ENCODE data around the gene SASH3.

Gene SASH3

GRCh38 chrX:129833153-129833990, 53.6 kb downstream of the SASH3 start:
- TF ChIP-seq CREB5 (CRISPR knock-in tag; IDR thresholded peaks at IDR 0.05; ENCODE audit: low read depth): no peak
- no peak for TF ChIP-seq OSR1 (CRISPR knock-in tag; IDR thresholded peaks at IDR 0.05)
- no peak for TF ChIP-seq ZFP3 (CRISPR knock-in tag; IDR thresholded peaks at IDR 0.05)
- no peak for TF ChIP-seq RARB (CRISPR knock-in tag; IDR thresholded peaks at IDR 0.05)
- no peak for TF ChIP-seq ESRRG (CRISPR knock-in tag; IDR thresholded peaks at IDR 0.05)
- no peak for TF ChIP-seq TOX (CRISPR knock-in tag; IDR thresholded peaks at IDR 0.05; ENCODE audit: borderline replicate concordance)
- TF ChIP-seq GLIS3 (CRISPR knock-in tag; IDR thresholded peaks at IDR 0.05): no peak
- no peak for TF ChIP-seq ZNF8 (CRISPR knock-in tag; IDR thresholded peaks at IDR 0.05)
- no peak for TF ChIP-seq ARNTL (CRISPR knock-in tag; IDR thresholded peaks at IDR 0.05; ENCODE audit: borderline replicate concordance, low read depth)
- no peak for TF ChIP-seq PPARA (CRISPR knock-in tag; IDR thresholded peaks at IDR 0.05; ENCODE audit: borderline replicate concordance)
- TF ChIP-seq POU6F1 (CRISPR knock-in tag; IDR thresholded peaks at IDR 0.05; ENCODE audit: borderline replicate concordance, low read depth): no peak
- TF ChIP-seq SNAI2 (CRISPR knock-in tag; IDR thresholded peaks at IDR 0.05): no peak
- TF ChIP-seq BACH2 (CRISPR knock-in tag; IDR thresholded peaks at IDR 0.05; ENCODE audit: borderline replicate concordance): no peak
- peak; percentile 94 for ATAC-seq

DNA sequence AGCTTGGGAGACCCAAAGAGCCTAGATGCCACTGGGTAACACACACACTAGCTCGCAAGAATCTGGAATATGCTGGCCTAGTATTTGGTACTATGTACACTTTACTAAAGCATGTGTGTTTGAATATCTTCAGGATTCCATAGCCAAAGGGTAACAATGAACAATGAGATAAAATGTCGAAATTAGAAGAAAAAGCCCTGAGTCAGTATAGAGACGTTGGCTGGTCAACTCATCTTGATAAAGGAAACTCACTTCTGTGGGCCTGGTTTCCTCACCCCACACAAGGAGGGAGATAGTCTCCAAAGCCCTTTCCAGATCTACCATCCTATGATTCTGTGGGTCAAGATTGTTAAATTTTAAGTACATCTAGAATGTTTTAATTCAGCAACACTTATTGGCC, 57.1 kb downstream of the SASH3 start:
- no peak for TF ChIP-seq ZNF565 (CRISPR knock-in tag; conservative IDR thresholded peaks at IDR 0.05; ENCODE audit: low read depth)
- no peak for TF ChIP-seq CSDC2 (CRISPR knock-in tag; IDR thresholded peaks at IDR 0.05)
- no peak for TF ChIP-seq TOX (CRISPR knock-in tag; IDR thresholded peaks at IDR 0.05; ENCODE audit: borderline replicate concordance)
- no peak for TF ChIP-seq CREB5 (CRISPR knock-in tag; IDR thresholded peaks at IDR 0.05; ENCODE audit: low read depth)
- no peak for TF ChIP-seq ZFP30 (CRISPR knock-in tag; IDR thresholded peaks at IDR 0.05)
- no peak for TF ChIP-seq PPARA (CRISPR knock-in tag; IDR thresholded peaks at IDR 0.05; ENCODE audit: borderline replicate concordance)
- TF ChIP-seq ZC3H10 (CRISPR knock-in tag; IDR thresholded peaks at IDR 0.05): no peak
- TF ChIP-seq POU6F1 (CRISPR knock-in tag; IDR thresholded peaks at IDR 0.05; ENCODE audit: borderline replicate concordance, low read depth): no peak
- TF ChIP-seq BACH2 (CRISPR knock-in tag; IDR thresholded peaks at IDR 0.05; ENCODE audit: borderline replicate concordance): no peak
- TF ChIP-seq OSR1 (CRISPR knock-in tag; IDR thresholded peaks at IDR 0.05): no peak
- TF ChIP-seq ZNF70 (CRISPR knock-in tag; IDR thresholded peaks at IDR 0.05): no peak
- TF ChIP-seq TCF4 (CRISPR knock-in tag; IDR thresholded peaks at IDR 0.05; ENCODE audit: borderline replicate concordance): no peak
- TF ChIP-seq TSHZ2 (CRISPR knock-in tag; IDR thresholded peaks at IDR 0.05): no peak
- TF ChIP-seq GLIS3 (CRISPR knock-in tag; IDR thresholded peaks at IDR 0.05): no peak
- no peak for ATAC-seq

DNA sequence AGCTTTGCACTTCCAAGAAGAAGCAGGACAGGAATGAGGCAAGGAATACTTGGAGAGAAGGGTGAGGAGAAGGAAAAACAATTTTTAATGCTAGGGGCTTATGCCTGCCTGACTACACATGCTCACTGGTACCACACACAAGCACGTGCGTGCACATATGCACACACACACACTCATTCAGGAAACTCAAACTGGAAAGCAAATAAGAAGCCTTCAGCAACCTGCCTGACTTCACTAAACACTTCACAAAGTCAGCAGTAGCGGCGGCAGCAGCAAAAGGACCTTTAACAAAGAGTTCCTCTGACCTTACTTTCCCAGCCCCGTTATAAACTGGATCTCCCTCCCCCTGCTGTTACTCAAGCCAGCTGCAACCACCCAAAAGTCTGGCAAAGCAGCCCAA, 60.6 kb downstream of the SASH3 start:
- no peak for ATAC-seq
- TF ChIP-seq ZC3H10 (CRISPR knock-in tag; IDR thresholded peaks at IDR 0.05) (no peak), PPARA (CRISPR knock-in tag; IDR thresholded peaks at IDR 0.05; ENCODE audit: borderline replicate concordance) (no peak), ZFP30 (CRISPR knock-in tag; IDR thresholded peaks at IDR 0.05) (no peak), ZNF565 (CRISPR knock-in tag; conservative IDR thresholded peaks at IDR 0.05; ENCODE audit: low read depth) (no peak), POU6F1 (CRISPR knock-in tag; IDR thresholded peaks at IDR 0.05; ENCODE audit: borderline replicate concordance, low read depth) (no peak), CSDC2 (CRISPR knock-in tag; IDR thresholded peaks at IDR 0.05) (no peak), ISL1 (CRISPR knock-in tag; IDR thresholded peaks at IDR 0.05) (no peak)
- TF ChIP-seq, protein P1, sequence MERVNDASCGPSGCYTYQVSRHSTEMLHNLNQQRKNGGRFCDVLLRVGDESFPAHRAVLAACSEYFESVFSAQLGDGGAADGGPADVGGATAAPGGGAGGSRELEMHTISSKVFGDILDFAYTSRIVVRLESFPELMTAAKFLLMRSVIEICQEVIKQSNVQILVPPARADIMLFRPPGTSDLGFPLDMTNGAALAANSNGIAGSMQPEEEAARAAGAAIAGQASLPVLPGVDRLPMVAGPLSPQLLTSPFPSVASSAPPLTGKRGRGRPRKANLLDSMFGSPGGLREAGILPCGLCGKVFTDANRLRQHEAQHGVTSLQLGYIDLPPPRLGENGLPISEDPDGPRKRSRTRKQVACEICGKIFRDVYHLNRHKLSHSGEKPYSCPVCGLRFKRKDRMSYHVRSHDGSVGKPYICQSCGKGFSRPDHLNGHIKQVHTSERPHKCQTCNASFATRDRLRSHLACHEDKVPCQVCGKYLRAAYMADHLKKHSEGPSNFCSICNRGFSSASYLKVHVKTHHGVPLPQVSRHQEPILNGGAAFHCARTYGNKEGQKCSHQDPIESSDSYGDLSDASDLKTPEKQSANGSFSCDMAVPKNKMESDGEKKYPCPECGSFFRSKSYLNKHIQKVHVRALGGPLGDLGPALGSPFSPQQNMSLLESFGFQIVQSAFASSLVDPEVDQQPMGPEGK (CRISPR knock-in tag; IDR thresholded peaks at IDR 0.05; ENCODE audit: borderline replicate concordance): no peak
